ENCODE measurements around the gene CYTH4. TPM values are rescaled to one million over a fixed set of nuclear protein-coding genes. Genes with fewer than 3 reads are reported as not detected.
"Not testable (repeated sequence)": the region's sequence is repeated elsewhere in the genome, so short reads cannot be mapped to it uniquely, and the experiment has no call there.

CYTH4 gene
- total and polyA plus RNA-seq, 2 donors (not counting 3 experiments of a cell fraction or from before 2014, with no cell fraction given) = 0.06 TPM; not detected in 1

GRCh38 chr22:37249986-37250385 is 32.3 kb upstream of the CYTH4 start:
- intact Hi-C loops (cut with micrococcal nuclease) = no loop called here
- Histone ChIP-seq H3K4me2 (ENCODE audit: insufficient read depth, low read length) (no peak overlapping the region), H3K4me3 (replicated peaks in 1 of 3; ENCODE audit: insufficient read depth in 1 of 3, low read depth in 1 of 3, low read length in 3 of 3) (no peak overlapping the region), H3K9ac (replicated peaks; ENCODE audit: extremely low read depth, insufficient read depth, low read length) (no peak overlapping the region), H3K27ac (ENCODE audit: insufficient read depth, low read depth, low read length) (no peak overlapping the region), H3K27me3 (ENCODE audit: control insufficient read depth in 2 of 2, insufficient read depth in 2 of 2, low read length in 2 of 2) (no peaks in the 10 kb centered on the region), H3K36me3 (ENCODE audit: control insufficient read depth in 2 of 2, extremely low read depth in 1 of 2, insufficient read depth in 2 of 2, low read length in 2 of 2) (no peaks in the 10 kb centered on the region), H4K20me1 (replicated peaks; ENCODE audit: control insufficient read depth, extremely low read depth, insufficient read depth, low read length) (no peaks in the 10 kb centered on the region), H3K9me3 (replicated peaks; ENCODE audit: control insufficient read depth, insufficient read depth, low read length) (no peaks in the 10 kb centered on the region), H2AFZ (ENCODE audit: low read depth, low read length) (no peak overlapping the region), H3K79me2 (ENCODE audit: control insufficient read depth, insufficient read depth, low read length) (no peaks in the 10 kb centered on the region), H3K4me1 (ENCODE audit: control insufficient read depth, extremely low read depth, insufficient read depth, low read length) (peaks cover 21% of the 10 kb centered on the region), H3K9me1 (replicated peaks; ENCODE audit: control insufficient read depth, extremely low read depth, insufficient read depth, low read length) (no peaks in the 10 kb centered on the region)
- CTCF ChIA-PET = interaction anchor here (1.0 to 1.6 kb wide), 2 partner anchors 9 to 11 kb away, joined by 4 to 8 read pairs; no protein-coding TSS in a partner anchor
- POLR2A ChIA-PET = no interaction called here
- DNase-seq (ENCODE audit: low read depth, low spot score) (no peak), FAIRE-seq (no peak)
- no peak for TF ChIP-seq CTCF (IDR thresholded peaks at IDR 0.05; ENCODE audit: extremely low read depth in 1 of 2, insufficient read depth in 1 of 2, low read depth in 1 of 2, low read length in 2 of 2)
- TF ChIP-seq FOS (IDR thresholded peaks at IDR 0.05; ENCODE audit: borderline replicate concordance, insufficient read depth, low read length) = no peak
- TF ChIP-seq MYC (IDR thresholded peaks at IDR 0.05; ENCODE audit: low read depth, low read length) = no peak
- TF ChIP-seq, protein P1, sequence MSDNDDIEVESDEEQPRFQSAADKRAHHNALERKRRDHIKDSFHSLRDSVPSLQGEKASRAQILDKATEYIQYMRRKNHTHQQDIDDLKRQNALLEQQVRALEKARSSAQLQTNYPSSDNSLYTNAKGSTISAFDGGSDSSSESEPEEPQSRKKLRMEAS (IDR thresholded peaks at IDR 0.05; ENCODE audit: insufficient read depth, insufficient read length) = no peak
- TF ChIP-seq POLR2A (IDR thresholded peaks at IDR 0.05; ENCODE audit: low read depth, low read length) = no peak
- no peak for TF ChIP-seq POLR2AphosphoS5 (IDR thresholded peaks at IDR 0.05; ENCODE audit: insufficient read depth, low read depth, low read length)
- TF ChIP-seq EZH2 (IDR thresholded peaks at IDR 0.05; ENCODE audit: borderline replicate concordance, low read depth, low read length, severe bottlenecking) = no peak
- TF ChIP-seq GATA2 (IDR thresholded peaks at IDR 0.05; ENCODE audit: insufficient read depth, insufficient read length, low read depth, low read length) = no peak
- TF ChIP-seq JUN (IDR thresholded peaks at IDR 0.05; ENCODE audit: borderline replicate concordance, insufficient read depth, insufficient read length, low read depth) = no peak
- dilution Hi-C loops (cut with MboI; ENCODE audit: extremely low pct_ligation_motif_present, low sequenced_read_pairs) = no loop called here
- BruUV-seq (replicated peaks) = no TSS peak

- CTCF ChIA-PET = interaction anchor here (1.6 to 1.9 kb wide), 2 partner anchors 10 to 53 kb away, joined by 5 to 10 read pairs; no protein-coding TSS in a partner anchor
- H3K27me3 ChIP-seq (ENCODE audit: control insufficient read depth in 2 of 2, insufficient read depth in 2 of 2, low read length in 2 of 2); FAIRE-seq: not testable (repeated sequence)
Measured at GRCh38 chr22:37251836-37252235, 30.5 kb upstream of the CYTH4 start.

More at GRCh38 chr22:37251836-37252235, 30.5 kb upstream of the CYTH4 start:
- H3K4me2 ChIP-seq (ENCODE audit: insufficient read depth, low read length); H3K9me3 ChIP-seq (replicated peaks; ENCODE audit: control insufficient read depth, insufficient read depth, low read length); H2AFZ ChIP-seq (ENCODE audit: low read depth, low read length); BruUV-seq (replicated peaks); H3K9ac ChIP-seq (replicated peaks; ENCODE audit: extremely low read depth, insufficient read depth, low read length); H3K36me3 ChIP-seq (ENCODE audit: control insufficient read depth in 2 of 2, extremely low read depth in 1 of 2, insufficient read depth in 2 of 2, low read length in 2 of 2); POLR2A ChIA-PET; H3K9me1 ChIP-seq (replicated peaks; ENCODE audit: control insufficient read depth, extremely low read depth, insufficient read depth, low read length); dilution Hi-C loops (cut with MboI; ENCODE audit: extremely low pct_ligation_motif_present, low sequenced_read_pairs); DNase-seq (ENCODE audit: low read depth, low spot score); H3K79me2 ChIP-seq (ENCODE audit: control insufficient read depth, insufficient read depth, low read length); H4K20me1 ChIP-seq (replicated peaks; ENCODE audit: control insufficient read depth, extremely low read depth, insufficient read depth, low read length); H3K4me3 ChIP-seq (replicated peaks in 1 of 3; ENCODE audit: insufficient read depth in 1 of 3, low read depth in 1 of 3, low read length in 3 of 3); H3K27ac ChIP-seq (ENCODE audit: insufficient read depth, low read depth, low read length): not testable (repeated sequence)
- peaks cover 31% of the 10 kb centered on the region for H3K4me1 ChIP-seq (ENCODE audit: control insufficient read depth, extremely low read depth, insufficient read depth, low read length)
- intact Hi-C loops (cut with micrococcal nuclease) = loop anchor here (2.0 kb wide), 1 partner anchor 53 kb away; no protein-coding TSS in a partner anchor

Data from endothelial cell of umbilical vein (primary cell).